Mesothelial cell of epicardium (in vitro differentiated cells): ENCODE measurements around the gene EFCAB7. TPM values are rescaled to one million over a fixed set of nuclear protein-coding genes. Genes with fewer than 3 reads are reported as not detected.

ENCODE experiments used
- DNase-seq, 2 experiments: peaks; one replicate each; pipeline ENCODE4 v3.0.0; 2021; ENCODE audit warnings: low spot score in 2 of 2; ENCODE audit not compliant: unreplicated experiment in 2 of 2
- H3K27ac Mint-ChIP-seq: 2 replicates; pipeline ENCODE4 v1.8.0; 2021; ENCODE audit warnings: mixed read lengths
- H3K27me3 Mint-ChIP-seq: 2 replicates; pipeline ENCODE4 v1.8.0; 2021; ENCODE audit warnings: low read depth, mixed read lengths
- H3K36me3 Mint-ChIP-seq: 2 replicates; pipeline ENCODE4 v1.8.0; 2021; ENCODE audit warnings: mixed read lengths
- H3K4me1 Mint-ChIP-seq: 2 replicates; pipeline ENCODE4 v1.8.0; 2021; ENCODE audit warnings: mixed read lengths
- H3K4me3 Mint-ChIP-seq: 2 replicates; pipeline ENCODE4 v1.8.0; 2021; ENCODE audit warnings: mild to moderate bottlenecking, moderate library complexity, mixed read lengths
- H3K9me3 Mint-ChIP-seq: 2 replicates; pipeline ENCODE4 v1.8.0; 2021; ENCODE audit warnings: mixed read lengths
- total RNA-seq: library from RNA; stranded (reverse); gene quantifications from 3 replicates; pipeline ENCODE4 v1.2.1, GENCODE V29; 2021
- TF ChIP-seq, protein P1 (sequence below): fragments of 200-600 bp; sonication (generic); IDR thresholded peaks from one replicate; pipeline ENCODE4 v1.5.0; 2021; ENCODE audit warnings: antibody characterized with exemption; ENCODE audit not compliant: unreplicated experiment

EFCAB7 gene
- total RNA-seq, 1 donor from 2014 or later: 9.6 TPM

DNA sequence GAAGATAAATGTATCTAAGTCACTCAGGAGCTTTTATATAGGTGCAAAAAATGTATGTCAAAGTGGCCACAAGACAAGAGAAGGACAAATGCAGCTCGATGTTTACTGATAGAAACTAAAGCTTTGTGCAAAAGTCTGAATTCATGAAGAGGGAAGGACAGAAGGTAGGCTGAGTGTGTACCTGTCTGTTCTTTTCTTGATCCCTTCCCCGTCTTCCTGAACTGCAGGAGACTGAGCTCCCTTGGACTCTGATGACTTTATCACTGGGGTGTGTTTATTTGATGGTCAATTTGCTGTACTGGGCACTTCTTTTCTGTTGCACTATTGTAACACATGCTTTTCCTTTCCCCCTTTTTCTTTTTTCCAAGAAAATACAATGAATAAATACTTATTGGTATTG, 25.7 kb upstream of the EFCAB7 start:
- Mint-ChIP-seq H3K4me3 (no peak overlapping the region), H3K27ac (no peak overlapping the region), H3K36me3 (peaks cover 21% of the 10 kb centered on the region), H3K9me3 (peaks cover 12% of the 10 kb centered on the region), H3K27me3 (no peaks in the 10 kb centered on the region), H3K4me1 (no peaks in the 10 kb centered on the region)
- TF ChIP-seq, protein P1, sequence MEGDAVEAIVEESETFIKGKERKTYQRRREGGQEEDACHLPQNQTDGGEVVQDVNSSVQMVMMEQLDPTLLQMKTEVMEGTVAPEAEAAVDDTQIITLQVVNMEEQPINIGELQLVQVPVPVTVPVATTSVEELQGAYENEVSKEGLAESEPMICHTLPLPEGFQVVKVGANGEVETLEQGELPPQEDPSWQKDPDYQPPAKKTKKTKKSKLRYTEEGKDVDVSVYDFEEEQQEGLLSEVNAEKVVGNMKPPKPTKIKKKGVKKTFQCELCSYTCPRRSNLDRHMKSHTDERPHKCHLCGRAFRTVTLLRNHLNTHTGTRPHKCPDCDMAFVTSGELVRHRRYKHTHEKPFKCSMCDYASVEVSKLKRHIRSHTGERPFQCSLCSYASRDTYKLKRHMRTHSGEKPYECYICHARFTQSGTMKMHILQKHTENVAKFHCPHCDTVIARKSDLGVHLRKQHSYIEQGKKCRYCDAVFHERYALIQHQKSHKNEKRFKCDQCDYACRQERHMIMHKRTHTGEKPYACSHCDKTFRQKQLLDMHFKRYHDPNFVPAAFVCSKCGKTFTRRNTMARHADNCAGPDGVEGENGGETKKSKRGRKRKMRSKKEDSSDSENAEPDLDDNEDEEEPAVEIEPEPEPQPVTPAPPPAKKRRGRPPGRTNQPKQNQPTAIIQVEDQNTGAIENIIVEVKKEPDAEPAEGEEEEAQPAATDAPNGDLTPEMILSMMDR: no peak
- no peak for DNase-seq

- TF ChIP-seq, protein P1: no peak
- Mint-ChIP-seq H3K36me3 (peaks cover 21% of the 10 kb centered on the region), H3K27me3 (no peaks in the 10 kb centered on the region), H3K9me3 (peaks cover 12% of the 10 kb centered on the region), H3K4me3 (no peak overlapping the region), H3K27ac (no peak overlapping the region), H3K4me1 (no peaks in the 10 kb centered on the region)
- no peak for DNase-seq
Observed at GRCh38 chr1:63498106-63498505, 25.2 kb upstream of the EFCAB7 start.

- H3K4me1 Mint-ChIP-seq: no peaks in the 10 kb centered on the region
- H3K9me3 Mint-ChIP-seq: peaks cover 25% of the 10 kb centered on the region
- H3K27ac Mint-ChIP-seq: no peak overlapping the region
- DNase-seq: no peak
- H3K36me3 Mint-ChIP-seq: peaks cover 32% of the 10 kb centered on the region
- TF ChIP-seq, protein P1: no peak
- H3K4me3 Mint-ChIP-seq: no peak overlapping the region
- no peaks in the 10 kb centered on the region for H3K27me3 Mint-ChIP-seq
Observed at GRCh38 chr1:63501256-63501655, 22.1 kb upstream of the EFCAB7 start.

GRCh38 chr1:63506782-63507181, 16.5 kb upstream of the EFCAB7 start:
- Mint-ChIP-seq H3K27me3 (no peaks in the 10 kb centered on the region), H3K4me1 (no peaks in the 10 kb centered on the region), H3K4me3 (no peak overlapping the region), H3K27ac (no peak overlapping the region), H3K36me3 (peaks cover 23% of the 10 kb centered on the region), H3K9me3 (peaks cover 19% of the 10 kb centered on the region)
- DNase-seq: no peak
- TF ChIP-seq, protein P1: no peak

GRCh38 chr1:63509718-63510117, 13.6 kb upstream of the EFCAB7 start:
- TF ChIP-seq, protein P1: no peak
- DNase-seq: no peak
- Mint-ChIP-seq H3K36me3 (peaks cover 27% of the 10 kb centered on the region), H3K27ac (no peak overlapping the region), H3K4me3 (no peak overlapping the region), H3K9me3 (peaks cover 21% of the 10 kb centered on the region), H3K4me1 (no peaks in the 10 kb centered on the region), H3K27me3 (no peaks in the 10 kb centered on the region)

- no peak overlapping the region for H3K27ac Mint-ChIP-seq
- no peak overlapping the region for H3K4me3 Mint-ChIP-seq
- no peaks in the 10 kb centered on the region for H3K27me3 Mint-ChIP-seq
- H3K9me3 Mint-ChIP-seq: peaks cover 14% of the 10 kb centered on the region
- peaks cover 10% of the 10 kb centered on the region for H3K36me3 Mint-ChIP-seq
- TF ChIP-seq, protein P1: no peak
- DNase-seq: no peak
- H3K4me1 Mint-ChIP-seq: no peaks in the 10 kb centered on the region
Observed at GRCh38 chr1:63512584-63512983, 10.7 kb upstream of the EFCAB7 start.
